NCI-H345 treated with DMSO at 0.1 percent for 48 hours (cell line): ENCODE data around the gene TMPRSS13.

Experiments used
- DNase-seq: peaks from one replicate; lab custom pipeline; 2025; ENCODE audit not compliant: unreplicated experiment; lab: John Stamatoyannopoulos, UW

Gene TMPRSS13

GRCh38 chr11:117914398-117914761 is 14.8 kb downstream of the TMPRSS13 start:
- no peak for DNase-seq

- DNase-seq, result no peak
Measured at GRCh38 chr11:117913736-117914397, 15.3 kb downstream of the TMPRSS13 start.

GRCh38 chr11:117912497-117912896 is 16.7 kb downstream of the TMPRSS13 start:
- DNase-seq, result no peak

- no peak for DNase-seq
Measured at GRCh38 chr11:117911694-117912093, 17.5 kb downstream of the TMPRSS13 start.

GRCh38 chr11:117910941-117911655 is 18.1 kb downstream of the TMPRSS13 start:
- no peak for DNase-seq

GRCh38 chr11:117910525-117910924 is 18.7 kb downstream of the TMPRSS13 start:
- DNase-seq, result no peak

GRCh38 chr11:117909611-117910382 is 19.4 kb downstream of the TMPRSS13 start:
- DNase-seq, result no peak

- no peak for DNase-seq
Measured at GRCh38 chr11:117908959-117909610, 20.1 kb downstream of the TMPRSS13 start.

GRCh38 chr11:117908109-117908895 is 20.9 kb downstream of the TMPRSS13 start:
- DNase-seq, result no peak

GRCh38 chr11:117907276-117908108 is 21.7 kb downstream of the TMPRSS13 start:
- DNase-seq, result no peak

GRCh38 chr11:117906710-117907109 is 22.5 kb downstream of the TMPRSS13 start:
- DNase-seq, result no peak

GRCh38 chr11:117906126-117906525 is 23.1 kb downstream of the TMPRSS13 start:
- DNase-seq, result no peak

- DNase-seq, result no peak
Measured at GRCh38 chr11:117905524-117905923, 23.7 kb downstream of the TMPRSS13 start.

GRCh38 chr11:117903505-117904382 is 25.5 kb downstream of the TMPRSS13 start:
- DNase-seq, result peak; percentile 23

- no peak for DNase-seq
Measured at GRCh38 chr11:117902001-117902845, 27.0 kb downstream of the TMPRSS13 start.

- no peak for DNase-seq
Measured at GRCh38 chr11:117901601-117902000, 27.6 kb downstream of the TMPRSS13 start.

- no peak for DNase-seq
Measured at GRCh38 chr11:117900720-117901440, 28.3 kb downstream of the TMPRSS13 start.
